Fibroblast of pulmonary artery (primary cell): ENCODE measurements around the gene BMPR2.
"Not testable (repeated sequence)": the region's sequence is repeated elsewhere in the genome, so short reads cannot be mapped to it uniquely, and the experiment has no call there.

Experiments used
- DNase-seq: peaks from one replicate; pipeline ENCODE4 v3.0.0-alpha.2; 2010; ENCODE audit warnings: low read depth
- H3K4me3 ChIP-seq: replicated peaks from 2 replicates; pipeline ENCODE4 v1.5.1; 2011; ENCODE audit warnings: low read depth, mild to moderate bottlenecking, control low read depth, low read length, moderate library complexity
- TF ChIP-seq, protein P1 (sequence below): IDR thresholded peaks from 2 replicates; pipeline ENCODE4 v1.5.1; 2011; ENCODE audit warnings: mild to moderate bottlenecking, control low read depth, low read length, inconsistent platforms; ENCODE audit errors: missing control alignments

BMPR2 gene

DNA sequence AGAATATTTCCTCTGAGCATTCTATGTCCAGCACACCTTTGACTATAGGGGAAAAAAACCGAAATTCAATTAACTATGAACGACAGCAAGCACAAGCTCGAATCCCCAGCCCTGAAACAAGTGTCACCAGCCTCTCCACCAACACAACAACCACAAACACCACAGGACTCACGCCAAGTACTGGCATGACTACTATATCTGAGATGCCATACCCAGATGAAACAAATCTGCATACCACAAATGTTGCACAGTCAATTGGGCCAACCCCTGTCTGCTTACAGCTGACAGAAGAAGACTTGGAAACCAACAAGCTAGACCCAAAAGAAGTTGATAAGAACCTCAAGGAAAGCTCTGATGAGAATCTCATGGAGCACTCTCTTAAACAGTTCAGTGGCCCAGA lies 179.2 kb downstream of the BMPR2 start:
- TF ChIP-seq, protein P1, sequence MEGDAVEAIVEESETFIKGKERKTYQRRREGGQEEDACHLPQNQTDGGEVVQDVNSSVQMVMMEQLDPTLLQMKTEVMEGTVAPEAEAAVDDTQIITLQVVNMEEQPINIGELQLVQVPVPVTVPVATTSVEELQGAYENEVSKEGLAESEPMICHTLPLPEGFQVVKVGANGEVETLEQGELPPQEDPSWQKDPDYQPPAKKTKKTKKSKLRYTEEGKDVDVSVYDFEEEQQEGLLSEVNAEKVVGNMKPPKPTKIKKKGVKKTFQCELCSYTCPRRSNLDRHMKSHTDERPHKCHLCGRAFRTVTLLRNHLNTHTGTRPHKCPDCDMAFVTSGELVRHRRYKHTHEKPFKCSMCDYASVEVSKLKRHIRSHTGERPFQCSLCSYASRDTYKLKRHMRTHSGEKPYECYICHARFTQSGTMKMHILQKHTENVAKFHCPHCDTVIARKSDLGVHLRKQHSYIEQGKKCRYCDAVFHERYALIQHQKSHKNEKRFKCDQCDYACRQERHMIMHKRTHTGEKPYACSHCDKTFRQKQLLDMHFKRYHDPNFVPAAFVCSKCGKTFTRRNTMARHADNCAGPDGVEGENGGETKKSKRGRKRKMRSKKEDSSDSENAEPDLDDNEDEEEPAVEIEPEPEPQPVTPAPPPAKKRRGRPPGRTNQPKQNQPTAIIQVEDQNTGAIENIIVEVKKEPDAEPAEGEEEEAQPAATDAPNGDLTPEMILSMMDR = no peak
- H3K4me3 ChIP-seq = no peak overlapping the region
- DNase-seq = no peak

DNA sequence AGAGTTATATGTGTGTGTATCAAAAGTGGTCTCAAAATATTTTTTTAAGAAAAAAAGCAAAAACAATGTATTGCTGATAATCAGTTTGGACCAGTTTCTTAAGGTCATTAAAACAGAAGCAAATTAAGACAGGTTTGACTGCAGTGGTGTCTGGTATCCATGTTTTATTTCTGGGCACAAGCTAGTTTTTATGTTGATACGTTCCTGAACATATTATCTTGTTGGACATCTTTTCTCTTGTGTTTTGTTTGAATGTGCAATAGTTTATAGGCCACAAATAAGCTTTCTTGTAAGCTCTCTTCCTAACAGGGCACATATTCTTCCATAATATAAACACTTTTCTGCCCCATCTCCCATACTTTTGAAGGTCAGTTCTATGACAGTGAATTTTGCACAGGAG lies 184.1 kb downstream of the BMPR2 start:
- TF ChIP-seq, protein P1 = no peak
- no peak overlapping the region for H3K4me3 ChIP-seq
- no peak for DNase-seq

DNA sequence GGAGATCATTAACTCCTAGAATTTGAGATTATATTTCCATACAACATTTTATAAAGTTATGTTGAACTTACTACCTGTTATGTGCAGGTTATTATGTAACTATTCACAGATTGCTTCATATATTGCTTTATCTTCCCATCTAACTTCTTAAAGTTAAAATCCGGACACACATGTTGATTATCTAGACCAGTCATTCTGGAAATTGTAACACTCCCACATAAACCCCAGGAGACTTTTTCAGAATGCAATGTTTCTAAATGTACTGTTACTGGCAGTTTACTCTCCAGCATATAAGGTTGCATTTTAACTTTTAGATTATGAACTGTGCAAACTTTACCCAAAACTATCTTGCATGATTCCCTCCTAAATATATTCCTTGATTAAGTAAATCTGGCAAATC lies 188.1 kb downstream of the BMPR2 start:
- TF ChIP-seq, protein P1 = no peak
- no peak overlapping the region for H3K4me3 ChIP-seq
- DNase-seq = peak; percentile 17

DNA sequence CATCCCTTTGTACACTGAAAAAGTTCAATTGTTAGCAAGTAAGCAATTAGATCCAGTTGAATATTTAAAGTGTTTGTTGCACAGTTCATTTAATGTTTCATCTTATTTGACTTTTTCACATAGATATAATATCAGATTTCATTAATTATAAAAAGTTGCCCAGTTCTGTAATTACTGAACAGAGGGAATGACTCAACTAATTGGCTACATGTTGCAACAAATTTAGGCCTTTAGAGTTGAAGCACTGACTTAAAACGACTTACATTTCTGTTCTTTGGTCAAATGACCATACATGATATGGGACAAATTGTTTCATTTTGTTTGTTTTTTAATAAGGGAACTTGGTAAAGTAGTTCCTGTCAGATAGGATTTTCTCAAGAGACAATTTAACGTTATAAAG lies 190.2 kb downstream of the BMPR2 start:
- H3K4me3 ChIP-seq = no peak overlapping the region
- DNase-seq = no peak
- TF ChIP-seq, protein P1 = no peak

DNA sequence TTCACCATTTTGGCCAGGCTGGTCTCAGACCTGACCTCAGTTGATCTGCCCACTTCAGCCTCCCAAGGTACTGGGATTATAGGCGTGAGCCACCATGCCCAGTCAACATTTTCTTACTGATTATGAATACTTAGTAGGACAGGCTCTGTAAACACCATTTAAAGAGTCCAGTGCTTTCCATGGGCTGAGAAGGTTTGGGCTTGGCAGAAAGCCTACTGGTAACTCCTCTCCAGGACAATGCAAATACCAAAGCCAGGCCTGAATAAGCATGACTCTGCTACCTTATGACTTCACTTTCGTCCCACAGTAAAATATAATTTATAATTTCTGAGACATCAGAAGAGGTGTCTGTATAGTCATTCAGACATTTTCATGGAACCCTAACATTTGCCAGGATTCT lies 198.4 kb downstream of the BMPR2 start:
- DNase-seq = peak; percentile 39
- TF ChIP-seq, protein P1 = no peak

DNA sequence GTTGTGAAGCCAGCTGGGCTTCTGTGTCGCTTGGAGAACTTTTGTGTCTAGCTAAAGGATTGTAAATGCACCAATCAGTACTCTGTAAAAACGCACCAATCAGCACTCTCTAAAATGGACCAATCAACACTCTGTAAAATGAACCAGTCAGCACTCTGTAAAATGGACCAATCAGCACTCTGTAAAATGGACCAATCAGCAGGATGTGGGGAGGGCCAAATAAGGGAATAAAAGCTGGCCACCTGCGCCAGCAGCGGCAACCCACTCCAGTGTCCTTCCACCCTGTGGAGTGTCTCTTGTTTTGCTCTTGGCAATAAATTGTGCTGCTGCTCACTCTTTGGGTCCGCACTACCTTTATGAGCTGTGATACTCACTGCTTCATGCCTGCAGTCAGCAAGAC lies 199.1 kb downstream of the BMPR2 start:
- not testable (repeated sequence) for H3K4me3 ChIP-seq, DNase-seq

More for the DNA sequence above, 198.4 kb downstream of the BMPR2 start:
- H3K4me3 ChIP-seq = no peak overlapping the region

DNA sequence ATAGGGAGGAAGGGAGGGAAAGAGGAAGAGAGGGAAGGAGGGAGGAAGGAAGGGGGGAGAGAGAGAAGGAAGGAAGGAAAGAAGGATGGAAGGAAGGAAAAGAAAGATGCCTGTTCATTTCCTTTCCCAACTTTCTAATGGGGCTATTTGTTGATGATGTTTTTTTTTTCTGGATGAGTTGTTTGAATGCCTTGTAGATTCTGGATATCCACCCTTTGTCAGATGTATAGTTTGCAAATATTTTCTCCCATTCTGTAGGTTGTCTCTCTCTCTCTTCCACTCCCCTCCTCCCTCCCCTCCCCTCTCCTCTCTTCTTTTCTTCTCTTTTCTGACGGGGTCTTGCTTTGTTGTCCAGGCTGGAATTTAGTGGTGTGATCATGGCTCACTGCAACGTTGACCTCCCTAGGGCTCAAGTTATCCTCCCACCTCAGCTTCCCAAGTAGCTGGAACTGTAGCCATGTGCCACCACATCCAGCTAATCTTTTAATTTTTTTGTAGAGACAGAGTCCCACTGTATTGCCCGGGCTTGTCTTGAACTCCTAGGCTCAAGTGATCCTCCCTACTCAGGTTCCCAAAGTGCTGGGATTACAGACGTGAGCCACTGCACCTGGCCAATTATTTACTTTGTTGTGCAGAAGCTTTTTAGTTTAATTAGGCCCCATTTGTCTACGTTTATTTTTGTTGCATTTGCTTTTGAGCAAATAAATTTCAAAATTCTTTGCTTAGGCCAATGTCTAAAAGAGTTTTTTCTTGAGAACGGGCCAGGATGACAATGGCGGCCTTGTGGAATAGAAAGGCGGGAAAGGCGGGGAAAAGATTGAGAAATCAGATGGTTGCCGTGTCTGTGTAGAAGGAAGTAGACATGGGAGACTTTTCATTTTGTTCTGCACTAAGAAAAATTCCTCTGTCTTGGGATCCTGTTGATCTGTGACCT lies 201.4 kb downstream of the BMPR2 start:
- TF ChIP-seq, protein P1 = no peak
- H3K4me3 ChIP-seq = no peak overlapping the region
- DNase-seq = no peak

DNA sequence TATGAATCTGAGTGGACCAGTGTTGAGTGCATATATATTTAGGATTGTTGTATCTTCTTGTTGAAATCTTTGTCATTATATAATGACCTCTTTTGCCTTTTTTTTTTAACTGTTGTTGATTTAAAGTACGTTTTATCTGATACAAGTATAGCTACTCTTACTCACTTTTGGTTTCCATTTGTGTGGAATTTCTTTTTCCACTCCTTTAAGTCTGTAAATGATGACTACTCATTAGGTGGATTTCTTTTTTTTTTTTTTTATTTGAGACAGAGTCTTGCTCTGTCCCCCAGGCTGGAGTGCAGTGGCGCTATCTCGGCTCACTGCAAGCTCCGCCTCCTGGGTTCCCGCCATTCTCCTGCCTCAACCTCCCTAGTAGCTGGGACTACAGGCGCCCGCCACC lies 206.7 kb downstream of the BMPR2 start:
- DNase-seq, H3K4me3 ChIP-seq: not testable (repeated sequence)
